ENCODE results near the gene ZNF536. TPM values are rescaled to one million over a fixed set of nuclear protein-coding genes. Genes with fewer than 3 reads are reported as not detected.

The ZNF536 gene
- total RNA-seq, 1 experiment from 2014 or later = not detected

- no peak for TF ChIP-seq CTCF (conservative IDR thresholded peaks at IDR 0.05)
- Histone ChIP-seq H4K8ac (replicated peaks; ENCODE audit: insufficient read length, low read depth, low read length) (no peak overlapping the region), H4K91ac (ENCODE audit: insufficient read length, low read depth, low read length) (no peak overlapping the region), H3K27ac (ENCODE audit: insufficient read length, low read depth, low read length) (no peak overlapping the region), H2BK120ac (ENCODE audit: low read depth, low read length, poor library complexity, severe bottlenecking) (no peak overlapping the region), H2AK5ac (ENCODE audit: insufficient read length, low read length) (no peak overlapping the region), H3K23ac (ENCODE audit: insufficient read length, low read depth, low read length) (no peak overlapping the region), H3K27me3 (ENCODE audit: insufficient read depth, low read length) (no peaks in the 10 kb centered on the region), H3K79me1 (ENCODE audit: insufficient read depth, low read depth, low read length, poor library complexity, severe bottlenecking) (no peaks in the 10 kb centered on the region), H2BK20ac (ENCODE audit: low read depth, low read length, poor library complexity, severe bottlenecking) (no peak overlapping the region), H2BK5ac (ENCODE audit: insufficient read length, low read length) (no peak overlapping the region), H3K4me2 (ENCODE audit: insufficient read depth, insufficient read length, low read length) (no peak overlapping the region), H3K14ac (ENCODE audit: insufficient read depth, low read length) (no peak overlapping the region), H2BK12ac (ENCODE audit: insufficient read length, low read depth, low read length) (no peak overlapping the region), H4K20me1 (ENCODE audit: control insufficient read depth, insufficient read depth, insufficient read length) (no peaks in the 10 kb centered on the region), H2AFZ (ENCODE audit: low read length) (no peak overlapping the region), H3K4ac (ENCODE audit: low read depth, low read length) (no peak overlapping the region), H3K79me2 (ENCODE audit: insufficient read depth, low read length) (no peaks in the 10 kb centered on the region), H3T11ph (ENCODE audit: low read length) (no peak overlapping the region), H3K9me3 (ENCODE audit: control insufficient read depth, low read depth, low read length) (no peaks in the 10 kb centered on the region), H2BK15ac (ENCODE audit: low read depth, low read length) (no peak overlapping the region), H3K56ac (ENCODE audit: insufficient read length, low read depth, low read length) (no peak overlapping the region), H3K9ac (ENCODE audit: extremely low read depth, insufficient read length, low read length) (no peak overlapping the region), H4K5ac (ENCODE audit: insufficient read length, low read depth, low read length) (no peak overlapping the region), H3K23me2 (ENCODE audit: insufficient read length, low read depth, low read length, poor library complexity, severe bottlenecking) (no peaks in the 10 kb centered on the region), H3K18ac (ENCODE audit: insufficient read length, low read depth, low read length) (no peak overlapping the region), H3K4me1 (ENCODE audit: insufficient read depth, low read length) (no peaks in the 10 kb centered on the region)
- no peak overlapping the region; a peak in 1 of 5 replicates for H3K4me3 Mint-ChIP-seq
- no peaks in the 10 kb centered on the region for H3K36me3 Mint-ChIP-seq (ENCODE audit: insufficient read depth in 1 of 3, low read depth in 3 of 3)
- peak; percentile 4 for DNase-seq
- H3K27me3 Mint-ChIP-seq (ENCODE audit: low read depth) = peaks cover 4% of the 10 kb centered on the region
- WGBS (ENCODE audit: extremely low coverage, insufficient read length, low lambda C conversion rate) = no CpG with 5 or more reads among the region's 4 CpGs
- no peaks in the 10 kb centered on the region; a peak in 1 of 4 replicates for H3K4me1 Mint-ChIP-seq
- no peaks in the 10 kb centered on the region; a peak in 1 of 5 replicates for H3K9me3 Mint-ChIP-seq
- 0 out of 7 replicates have a peak overlapping the region, but pooled peaks of 1 of the 3 experiments have one; percentile 60 for H3K27ac Mint-ChIP-seq
Observed at GRCh38 chr19:30330266-30330665, 41.9 kb upstream of the ZNF536 start.

Measured in H9 (cell line).